ENCODE data around the gene MAP1LC3A.

- TF ChIP-seq, protein P1, sequence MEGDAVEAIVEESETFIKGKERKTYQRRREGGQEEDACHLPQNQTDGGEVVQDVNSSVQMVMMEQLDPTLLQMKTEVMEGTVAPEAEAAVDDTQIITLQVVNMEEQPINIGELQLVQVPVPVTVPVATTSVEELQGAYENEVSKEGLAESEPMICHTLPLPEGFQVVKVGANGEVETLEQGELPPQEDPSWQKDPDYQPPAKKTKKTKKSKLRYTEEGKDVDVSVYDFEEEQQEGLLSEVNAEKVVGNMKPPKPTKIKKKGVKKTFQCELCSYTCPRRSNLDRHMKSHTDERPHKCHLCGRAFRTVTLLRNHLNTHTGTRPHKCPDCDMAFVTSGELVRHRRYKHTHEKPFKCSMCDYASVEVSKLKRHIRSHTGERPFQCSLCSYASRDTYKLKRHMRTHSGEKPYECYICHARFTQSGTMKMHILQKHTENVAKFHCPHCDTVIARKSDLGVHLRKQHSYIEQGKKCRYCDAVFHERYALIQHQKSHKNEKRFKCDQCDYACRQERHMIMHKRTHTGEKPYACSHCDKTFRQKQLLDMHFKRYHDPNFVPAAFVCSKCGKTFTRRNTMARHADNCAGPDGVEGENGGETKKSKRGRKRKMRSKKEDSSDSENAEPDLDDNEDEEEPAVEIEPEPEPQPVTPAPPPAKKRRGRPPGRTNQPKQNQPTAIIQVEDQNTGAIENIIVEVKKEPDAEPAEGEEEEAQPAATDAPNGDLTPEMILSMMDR (IDR thresholded peaks at IDR 0.05; ENCODE audit: low read length) = no peak
- no peak for TF ChIP-seq EZH2 (optimal IDR thresholded peaks at IDR 0.05; ENCODE audit: low read depth, low read length)
- TF ChIP-seq EZH2phosphoT487 (IDR thresholded peaks at IDR 0.05; ENCODE audit: low read length) = no peak
Measured at GRCh38 chr20:34579191-34579978, 20.9 kb downstream of the MAP1LC3A start.
